Neural cell (in vitro differentiated cells): ENCODE data around the gene STMN3. TPM values are rescaled to one million over a fixed set of nuclear protein-coding genes. Genes with fewer than 3 reads are reported as not detected.

Experiments
- H2AFZ ChIP-seq: fragments of 200-600, 300-800 bp; sonication (generic), shearing (Covaris generic); 2 replicates; pipeline ENCODE4 v1.6.0; 2014; ENCODE audit warnings: low read depth, mild to moderate bottlenecking, antibody characterized with exemption, low read length, moderate library complexity
- H3F3A ChIP-seq: fragments of 200-600 bp; shearing (Covaris generic); 2 replicates; pipeline ENCODE4 v1.6.1; 2016; ENCODE audit warnings: mild to moderate bottlenecking, moderate library complexity, mixed read lengths, antibody characterized with exemption, low read length; ENCODE audit not compliant: insufficient read depth, poor library complexity, severe bottlenecking
- H3K27ac ChIP-seq: fragments of 200-600, 300-800 bp; sonication (generic), shearing (Covaris generic); 2 replicates; pipeline ENCODE4 v1.5.1; 2014; ENCODE audit warnings: mild to moderate bottlenecking, low read length, moderate library complexity
- H3K27me3 ChIP-seq: fragments of 300-800, 200-600 bp; sonication (generic), shearing (Covaris generic); 2 replicates; pipeline ENCODE4 v1.6.0; 2014; ENCODE audit warnings: mild to moderate bottlenecking, low read depth, low read length, moderate library complexity; ENCODE audit not compliant: insufficient read depth
- H3K36me3 ChIP-seq: fragments of 300-800, 200-600 bp; sonication (generic), shearing (Covaris generic); 2 replicates; pipeline ENCODE4 v1.5.1; 2014; ENCODE audit warnings: mild to moderate bottlenecking, antibody characterized with exemption, low read length, moderate library complexity; ENCODE audit not compliant: insufficient read depth
- H3K4me2 ChIP-seq: fragments of 300-800, 200-600 bp; sonication (generic), shearing (Covaris generic); 2 replicates; pipeline ENCODE4 v1.6.0; 2014; ENCODE audit warnings: mild to moderate bottlenecking, low read length
- H3K4me3 ChIP-seq: fragments of 300-800, 200-600 bp; sonication (generic), shearing (Covaris generic); 2 replicates; pipeline ENCODE4 v1.5.1; 2014; ENCODE audit warnings: mild to moderate bottlenecking, low read length, moderate library complexity
- H3K79me2 ChIP-seq: fragments of 200-600 bp; shearing (Covaris generic); replicated peaks from 2 replicates; pipeline ENCODE4 v1.6.0; 2014; ENCODE audit warnings: mild to moderate bottlenecking, low read length, moderate library complexity; ENCODE audit not compliant: insufficient read depth
- H3K9ac ChIP-seq: fragments of 300-800, 200-600 bp; sonication (generic), shearing (Covaris generic); 2 replicates; pipeline ENCODE4 v1.6.1; 2016; ENCODE audit warnings: mild to moderate bottlenecking, low read length, mixed read lengths
- H3K9me2 ChIP-seq: fragments of 200-600 bp; shearing (Covaris generic); 2 replicates; pipeline ENCODE4 v1.6.1; 2016; ENCODE audit warnings: mild to moderate bottlenecking, low read length, mixed read lengths; ENCODE audit not compliant: insufficient read depth
- H3K9me3 ChIP-seq: fragments of 200-600, 300-800 bp; sonication (generic), shearing (Covaris generic); 2 replicates; pipeline ENCODE4 v1.6.1; 2016; ENCODE audit warnings: mild to moderate bottlenecking, mixed run types, low read length, moderate library complexity, mixed read lengths
- H4K20me1 ChIP-seq: fragments of 200-600 bp; shearing (Covaris generic); 2 replicates; pipeline ENCODE4 v1.6.1; 2016; ENCODE audit warnings: mild to moderate bottlenecking, mixed run types; ENCODE audit not compliant: insufficient read depth
- CTCF ChIP-seq: fragments of 450-650 bp; IDR thresholded peaks from 2 replicates; pipeline ENCODE4 v1.5.1; 2014; ENCODE audit warnings: antibody characterized with exemption, mild to moderate bottlenecking, moderate library complexity; ENCODE audit not compliant: poor library complexity, severe bottlenecking
- EP300 ChIP-seq: fragments of 450-650 bp; conservative IDR thresholded peaks from 2 replicates; pipeline ENCODE4 v1.6.1; 2014; ENCODE audit warnings: antibody characterized with exemption, mild to moderate bottlenecking, moderate library complexity; ENCODE audit not compliant: poor library complexity, severe bottlenecking
- EZH2 ChIP-seq: fragments of 200-600, 300-800 bp; shearing (Covaris generic), sonication (generic); IDR thresholded peaks from 2 replicates; pipeline ENCODE4 v1.6.1; 2014; ENCODE audit warnings: antibody characterized with exemption, low read length, borderline replicate concordance, mild to moderate bottlenecking; ENCODE audit not compliant: insufficient read depth, poor library complexity, severe bottlenecking
- MXI1 ChIP-seq: fragments of 450-650 bp; conservative IDR thresholded peaks from 2 replicates; pipeline ENCODE4 v1.6.1; 2014; ENCODE audit warnings: antibody characterized with exemption, mild to moderate bottlenecking; ENCODE audit not compliant: poor library complexity, severe bottlenecking
- POLR2AphosphoS5 ChIP-seq: IDR thresholded peaks from 2 replicates; pipeline ENCODE4 v1.6.1; 2012
- RAD21 ChIP-seq: fragments of 450-650 bp; conservative IDR thresholded peaks from 2 replicates; pipeline ENCODE4 v1.6.1; 2014; ENCODE audit warnings: antibody characterized with exemption, mild to moderate bottlenecking, moderate library complexity
- REST ChIP-seq: IDR thresholded peaks from 2 replicates; pipeline ENCODE4 v1.6.1; 2012; ENCODE audit warnings: borderline replicate concordance
- SMC3 ChIP-seq: fragments of 450-650 bp; conservative IDR thresholded peaks from 2 replicates; pipeline ENCODE4 v1.6.1; 2014; ENCODE audit warnings: antibody characterized with exemption, mild to moderate bottlenecking, moderate library complexity; ENCODE audit not compliant: poor library complexity
- TAF1 ChIP-seq: IDR thresholded peaks from 2 replicates; pipeline ENCODE4 v1.6.1; 2012; ENCODE audit warnings: low read depth
- polyA minus RNA-seq: library from RNA; depleted of rRNA, polyadenylated mRNA; stranded (reverse); fragments of >200 nt; gene quantifications from 2 replicates; pipeline ENCODE4 v1.2.3, GENCODE V29; 2014
- polyA plus RNA-seq: library from polyadenylated mRNA; depleted of rRNA; stranded (reverse); fragments of >200 nt; gene quantifications from 2 replicates; pipeline ENCODE4 v1.2.3, GENCODE V29; 2014

STMN3 gene
- polyA plus RNA-seq, result 268 and 322 TPM in 2 replicates
- polyA minus RNA-seq, result 161 and 172 TPM in 2 replicates

GRCh38 chr20:63653041-63653973, at the start of gene STMN3:
Gene STMN3, minus strand, starts transcription at chr20:63653424. Its CDS starts 79 bp downstream, at chr20:63653345.
- Histone ChIP-seq H3K9me2 (no peaks in the 10 kb centered on the region), H3K36me3 (no peaks in the 10 kb centered on the region), H3K9me3 (no peaks in the 10 kb centered on the region), H3K27ac (peak within 1 kb of the TSS; percentile 95), H3K27me3 (no peaks in the 10 kb centered on the region), H4K20me1 (peaks cover 14% of the 10 kb centered on the region), H3F3A (no peaks in the 10 kb centered on the region), H2AFZ (peak within 1 kb of the TSS; percentile 68), H3K4me3 (peak within 1 kb of the TSS; percentile 93), H3K79me2 (peaks cover 19% of the 10 kb centered on the region), H3K4me2 (peak within 1 kb of the TSS; percentile 92), H3K9ac (peak within 1 kb of the TSS; percentile 97)
- TF ChIP-seq EP300, result peak; percentile 18
- peak; percentile 89 for TF ChIP-seq POLR2AphosphoS5
- TF ChIP-seq MXI1, result peak; percentile 57
- no peak for TF ChIP-seq EZH2
- TF ChIP-seq SMC3, result peak; percentile 9
- peak; percentile 92 for TF ChIP-seq TAF1
- TF ChIP-seq REST, result peak; percentile 95
- no peak for TF ChIP-seq RAD21

GRCh38 chr20:63702036-63702665, 48.9 kb upstream of the STMN3 start:
- Histone ChIP-seq H3K9ac (no peak overlapping the region), H3K27me3 (no peaks in the 10 kb centered on the region), H3K4me3 (no peak overlapping the region), H3K79me2 (peaks cover 6% of the 10 kb centered on the region), H3K36me3 (no peaks in the 10 kb centered on the region), H3K9me2 (no peaks in the 10 kb centered on the region), H3F3A (no peaks in the 10 kb centered on the region), H3K4me2 (no peak overlapping the region), H2AFZ (no peak overlapping the region), H3K27ac (no peak overlapping the region), H3K9me3 (no peaks in the 10 kb centered on the region), H4K20me1 (no peaks in the 10 kb centered on the region)
- TF ChIP-seq SMC3 (no peak), REST (no peak), EP300 (no peak), POLR2AphosphoS5 (no peak), RAD21 (no peak), EZH2 (no peak), MXI1 (no peak), CTCF (no peak), TAF1 (no peak)
